Measurements from ENCODE around the gene EHD2.
"Not testable (repeated sequence)": the region's sequence is repeated elsewhere in the genome, so short reads cannot be mapped to it uniquely, and the experiment has no call there.

Gene EHD2

DNA sequence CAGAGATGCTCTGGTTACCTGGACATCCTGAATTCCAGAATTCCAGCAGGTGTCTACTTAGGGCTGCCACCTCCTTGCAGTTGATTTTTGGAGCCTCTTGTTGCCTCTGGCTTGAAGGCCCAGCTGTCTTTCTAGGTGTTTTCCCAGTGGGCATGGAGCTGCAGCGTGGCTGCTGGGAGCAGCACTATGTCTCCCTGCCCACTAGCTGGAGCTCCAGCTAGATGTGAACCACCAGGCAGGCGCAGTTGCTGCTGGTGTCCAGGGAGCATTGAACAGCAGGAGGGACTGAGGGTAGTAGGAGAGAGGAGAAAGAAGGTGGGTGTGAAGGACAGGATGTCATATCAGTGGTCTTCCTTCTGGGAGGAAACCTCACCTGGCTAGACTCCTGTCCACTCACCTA lies 55.4 kb downstream of the EHD2 start:
- DNase-seq (ENCODE audit: low read depth, low spot score), result no peak

DNA sequence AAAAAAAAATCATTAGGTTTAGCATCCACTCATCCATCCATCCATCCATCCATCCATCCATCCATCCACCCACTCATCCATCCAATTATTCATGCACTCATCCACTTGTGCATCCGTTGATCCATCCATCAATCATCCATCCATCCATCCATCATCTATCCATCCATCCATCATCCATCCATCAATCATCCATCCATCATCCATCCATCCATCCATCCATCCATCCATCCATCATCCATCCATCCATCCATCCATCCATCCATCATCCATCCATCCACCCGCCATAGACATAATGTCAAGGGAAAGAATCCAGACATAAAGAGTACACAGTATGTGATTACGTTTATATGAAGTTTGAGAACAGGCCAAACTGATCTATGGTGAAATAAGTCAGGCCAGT lies 56.3 kb downstream of the EHD2 start:
- no peak for DNase-seq (ENCODE audit: low read depth, low spot score)

- not testable (repeated sequence) for DNase-seq (ENCODE audit: low read depth, low spot score)
Measured at GRCh38 chr19:47771291-47771690, 58.1 kb downstream of the EHD2 start.

DNA sequence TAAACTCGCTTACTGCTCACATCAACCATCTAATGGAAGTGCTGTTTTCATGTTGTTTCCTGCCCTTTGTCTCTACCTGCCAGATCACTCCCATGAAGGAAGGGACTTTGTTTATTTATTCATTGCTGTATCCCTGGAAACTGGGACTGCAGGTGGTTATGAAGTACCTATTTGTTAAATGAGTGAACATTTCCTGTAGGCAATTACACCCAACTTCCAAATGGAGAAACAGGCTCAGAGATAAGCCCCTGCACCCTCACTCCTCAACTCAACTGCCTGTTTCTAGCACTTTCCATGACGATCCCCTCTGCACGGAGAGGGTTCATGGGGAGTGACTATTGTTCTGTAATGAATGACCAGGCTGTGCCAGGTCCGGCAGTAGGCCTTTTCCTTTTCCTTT lies 63.3 kb downstream of the EHD2 start:
- DNase-seq (ENCODE audit: low read depth, low spot score), result no peak

GRCh38 chr19:47777245-47778048 lies 64.2 kb downstream of the EHD2 start:
- not testable (repeated sequence) for DNase-seq (ENCODE audit: low read depth, low spot score)

- peak; percentile 89 for DNase-seq (ENCODE audit: low read depth, low spot score)
Measured at GRCh38 chr19:47778049-47778953, 65.1 kb downstream of the EHD2 start, which contains the start of gene SELENOW. Gene SELENOW (plus strand): TSS chr19:47778703. CDS start chr19:47778786, 83 bp downstream.

- DNase-seq (ENCODE audit: low read depth, low spot score), result peak; percentile 39
Measured at GRCh38 chr19:47778954-47779351, 65.7 kb downstream of the EHD2 start.

GRCh38 chr19:47779524-47780214 lies 66.4 kb downstream of the EHD2 start:
- DNase-seq (ENCODE audit: low read depth, low spot score), result no peak

DNA sequence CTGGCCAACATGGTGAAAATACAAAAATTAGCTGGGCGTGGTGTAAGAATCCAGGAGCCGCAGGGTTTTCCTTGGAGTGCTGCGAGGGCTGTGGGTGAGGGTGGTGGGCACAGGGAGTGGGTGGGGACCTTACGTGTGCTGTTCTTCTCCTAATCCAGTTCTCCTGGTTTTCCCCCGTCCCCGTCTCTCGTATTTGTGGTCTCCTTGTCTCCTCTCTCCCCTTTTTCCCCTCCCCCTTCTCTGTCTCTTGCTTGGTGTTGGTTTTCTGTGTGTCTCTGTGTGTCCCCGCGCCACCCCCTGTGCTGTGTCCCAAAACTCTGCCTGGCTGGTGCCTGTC lies 67.0 kb downstream of the EHD2 start:
- DNase-seq (ENCODE audit: low read depth, low spot score), result no peak

DNA sequence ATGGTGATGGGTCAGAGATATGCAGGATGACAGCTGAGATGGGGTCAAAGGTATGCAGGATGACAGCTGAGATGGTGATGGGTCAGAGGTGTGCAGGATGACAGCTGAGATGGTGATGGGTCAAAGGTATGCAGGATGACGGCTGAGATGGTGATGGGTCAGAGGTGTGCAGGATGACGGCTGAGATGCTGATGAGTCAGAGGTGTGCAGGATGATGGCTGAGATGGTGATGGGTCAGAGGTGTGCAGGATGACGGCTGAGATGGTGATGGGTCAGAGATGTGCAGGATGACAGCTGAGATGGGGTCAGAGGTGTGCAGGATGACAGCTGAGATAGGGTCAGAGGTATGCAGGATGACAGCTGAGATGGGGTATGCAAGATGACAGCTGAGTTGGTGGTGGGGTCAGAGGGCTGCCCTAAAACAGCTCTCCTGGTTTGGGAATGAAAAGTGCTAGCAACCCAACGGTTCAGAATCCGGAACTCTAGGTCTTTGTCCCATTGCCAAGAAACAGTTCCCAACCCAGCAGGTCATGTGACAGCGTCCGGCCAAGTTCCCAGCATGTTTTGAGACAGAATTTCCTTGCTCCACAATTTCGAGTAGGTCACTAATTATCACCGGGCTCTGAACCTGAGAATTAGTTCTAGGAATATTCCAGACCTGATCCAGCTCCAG lies 68.5 kb downstream of the EHD2 start:
- DNase-seq (ENCODE audit: low read depth, low spot score), result no peak

- no peak for DNase-seq (ENCODE audit: low read depth, low spot score)
Measured at GRCh38 chr19:47786566-47786965, 73.3 kb downstream of the EHD2 start.

- DNase-seq (ENCODE audit: low read depth, low spot score), result not testable (repeated sequence)
Measured at GRCh38 chr19:47787307-47787706, 74.1 kb downstream of the EHD2 start.

- DNase-seq (ENCODE audit: low read depth, low spot score), result not testable (repeated sequence)
Measured at GRCh38 chr19:47789811-47790210, 76.6 kb downstream of the EHD2 start.

DNA sequence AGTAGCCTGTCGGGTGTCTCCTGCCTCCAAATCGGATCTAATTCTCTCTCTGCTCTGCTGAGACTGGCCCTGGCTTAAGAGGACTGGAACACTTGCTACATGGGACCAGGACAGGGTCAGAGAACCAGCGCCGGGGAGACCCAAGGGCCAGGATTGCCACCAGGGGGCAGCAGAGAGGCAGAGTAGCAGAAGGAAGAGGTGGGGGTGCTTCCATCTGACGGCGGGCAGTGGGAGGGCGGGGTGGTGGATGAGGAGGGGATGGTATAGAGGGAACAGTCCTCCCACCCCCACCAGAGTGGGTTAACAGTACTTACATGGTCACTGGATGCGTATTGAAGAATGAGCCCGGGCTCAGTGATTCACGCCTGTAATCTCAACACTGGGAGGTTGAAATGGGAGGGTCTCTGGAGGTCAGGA lies 77.2 kb downstream of the EHD2 start:
- peak; percentile 84 for DNase-seq (ENCODE audit: low read depth, low spot score)

GRCh38 chr19:47792616-47793015 lies 79.4 kb downstream of the EHD2 start:
- no peak for DNase-seq (ENCODE audit: low read depth, low spot score)
